ENCODE results near the gene TBC1D32. TPM values are rescaled to one million over a fixed set of nuclear protein-coding genes. Genes with fewer than 3 reads are reported as not detected.

The TBC1D32 gene
- total RNA-seq, 5 donors from 2014 or later (not counting 1 experiment from before 2014, with no cell fraction given): 8.2 to 20.2 (median 10.7) TPM

- Histone ChIP-seq H3K4me3 (ENCODE audit: control insufficient read depth in 1 of 2, extremely low read depth in 1 of 2, low read length in 1 of 2) (no peak overlapping the region), H3K4me1 (ENCODE audit: control insufficient read depth in 1 of 2, extremely low read depth in 1 of 2, insufficient read depth in 2 of 2, low read length in 2 of 2) (no peaks in the 10 kb centered on the region), H3K9me3 (no peaks in the 10 kb centered on the region), H3K27ac (ENCODE audit: low read length) (no peak overlapping the region), H3K27me3 (replicated peaks in 1 of 2; ENCODE audit: control insufficient read depth in 2 of 2, extremely low read depth in 1 of 2, insufficient read depth in 2 of 2, low read length in 1 of 2) (no peaks in the 10 kb centered on the region), H3K36me3 (ENCODE audit: control insufficient read depth in 2 of 2, extremely low read depth in 1 of 2, insufficient read depth in 1 of 2, low read length in 1 of 2) (no peaks in the 10 kb centered on the region)
- H3K4me3 Mint-ChIP-seq: no peak overlapping the region
- CTCF ChIA-PET: no interaction called here
- POLR2A ChIA-PET: no interaction called here
- ATAC-seq (replicated peaks in 1 of 4) (no peak), DNase-seq (no peak)
- H3K36me3 Mint-ChIP-seq: peaks cover 20% of the 10 kb centered on the region
- H3K9me3 Mint-ChIP-seq: no peaks in the 10 kb centered on the region
- H3K27ac Mint-ChIP-seq: no peak overlapping the region
- no peaks in the 10 kb centered on the region for H3K4me1 Mint-ChIP-seq
- H3K27me3 Mint-ChIP-seq: no peaks in the 10 kb centered on the region
Observed at GRCh38 chr6:121134922-121135321, 199.4 kb downstream of the TBC1D32 start.

- ATAC-seq (replicated peaks in 1 of 4) (no peak), DNase-seq (no peak)
- Mint-ChIP-seq H3K4me1 (no peaks in the 10 kb centered on the region), H3K27ac (no peak overlapping the region), H3K9me3 (peaks cover 14 to 26% (median 18%) of the 10 kb centered on the region in 3 donors), H3K4me3 (no peak overlapping the region), H3K27me3 (no peaks in the 10 kb centered on the region), H3K36me3 (peaks cover 16% of the 10 kb centered on the region)
- ChIA-PET POLR2A (no interaction called here), CTCF (no interaction called here)
- peaks cover 10% of the 10 kb centered on the region for H3K9me3 ChIP-seq
- H3K36me3 ChIP-seq (ENCODE audit: control insufficient read depth in 2 of 2, extremely low read depth in 1 of 2, insufficient read depth in 1 of 2, low read length in 1 of 2): peaks cover 7 to 11% of the 10 kb centered on the region in 2 donors
- H3K27me3 ChIP-seq (replicated peaks in 1 of 2; ENCODE audit: control insufficient read depth in 2 of 2, extremely low read depth in 1 of 2, insufficient read depth in 2 of 2, low read length in 1 of 2): no peaks in the 10 kb centered on the region
- H3K4me1 ChIP-seq (ENCODE audit: control insufficient read depth in 1 of 2, extremely low read depth in 1 of 2, insufficient read depth in 2 of 2, low read length in 2 of 2): no peaks in the 10 kb centered on the region
- no peak overlapping the region for H3K4me3 ChIP-seq (ENCODE audit: control insufficient read depth in 1 of 2, extremely low read depth in 1 of 2, low read length in 1 of 2)
- H3K27ac ChIP-seq (ENCODE audit: low read length): no peak overlapping the region
Observed at GRCh38 chr6:121124600-121124999, 209.7 kb downstream of the TBC1D32 start.

- Histone ChIP-seq H3K27me3 (replicated peaks in 1 of 2; ENCODE audit: control insufficient read depth in 2 of 2, extremely low read depth in 1 of 2, insufficient read depth in 2 of 2, low read length in 1 of 2) (no peaks in the 10 kb centered on the region), H3K4me1 (ENCODE audit: control insufficient read depth in 1 of 2, extremely low read depth in 1 of 2, insufficient read depth in 2 of 2, low read length in 2 of 2) (no peaks in the 10 kb centered on the region), H3K27ac (ENCODE audit: low read length) (no peak overlapping the region), H3K36me3 (ENCODE audit: control insufficient read depth in 2 of 2, extremely low read depth in 1 of 2, insufficient read depth in 1 of 2, low read length in 1 of 2) (no peaks in the 10 kb centered on the region), H3K4me3 (ENCODE audit: control insufficient read depth in 1 of 2, extremely low read depth in 1 of 2, low read length in 1 of 2) (no peak overlapping the region), H3K9me3 (no peaks in the 10 kb centered on the region)
- Mint-ChIP-seq H3K4me3 (no peak overlapping the region), H3K27me3 (no peaks in the 10 kb centered on the region), H3K4me1 (no peaks in the 10 kb centered on the region), H3K36me3 (peaks cover 30% of the 10 kb centered on the region), H3K27ac (no peak overlapping the region), H3K9me3 (no peaks in the 10 kb centered on the region)
- no peak for ATAC-seq (replicated peaks in 1 of 4)
- no peak for DNase-seq
- POLR2A ChIA-PET: no interaction called here
- CTCF ChIA-PET: no interaction called here
Observed at GRCh38 chr6:121112356-121112755, 221.9 kb downstream of the TBC1D32 start.

- ChIA-PET CTCF (no interaction called here), POLR2A (no interaction called here)
- Mint-ChIP-seq H3K9me3 (no peaks in the 10 kb centered on the region), H3K4me3 (no peak overlapping the region), H3K27me3 (no peaks in the 10 kb centered on the region), H3K4me1 (no peaks in the 10 kb centered on the region), H3K27ac (no peak overlapping the region), H3K36me3 (peaks cover 24% of the 10 kb centered on the region)
- Histone ChIP-seq H3K4me1 (ENCODE audit: control insufficient read depth in 1 of 2, extremely low read depth in 1 of 2, insufficient read depth in 2 of 2, low read length in 2 of 2) (no peaks in the 10 kb centered on the region), H3K9me3 (no peaks in the 10 kb centered on the region), H3K36me3 (ENCODE audit: control insufficient read depth in 2 of 2, extremely low read depth in 1 of 2, insufficient read depth in 1 of 2, low read length in 1 of 2) (no peaks in the 10 kb centered on the region), H3K27ac (ENCODE audit: low read length) (no peak overlapping the region), H3K27me3 (replicated peaks in 1 of 2; ENCODE audit: control insufficient read depth in 2 of 2, extremely low read depth in 1 of 2, insufficient read depth in 2 of 2, low read length in 1 of 2) (no peaks in the 10 kb centered on the region), H3K4me3 (ENCODE audit: control insufficient read depth in 1 of 2, extremely low read depth in 1 of 2, low read length in 1 of 2) (no peak overlapping the region)
- WGBS (ENCODE audit: insufficient coverage): no CpG with 5 or more reads among the region's 4 CpGs
- DNase-seq: no peak
- ATAC-seq (replicated peaks in 1 of 4): no peak
Observed at GRCh38 chr6:121110733-121111132, 223.5 kb downstream of the TBC1D32 start.

- WGBS (ENCODE audit: insufficient coverage): no CpG with 5 or more reads among the region's 1 CpG
- no peak for ATAC-seq (replicated peaks in 1 of 4)
- ChIA-PET CTCF (no interaction called here), POLR2A (no interaction called here)
- Mint-ChIP-seq H3K36me3 (peaks cover 25% of the 10 kb centered on the region), H3K27me3 (no peaks in the 10 kb centered on the region), H3K4me3 (no peak overlapping the region), H3K9me3 (peaks cover 0 to 11% (median 2%) of the 10 kb centered on the region in 3 donors), H3K4me1 (no peaks in the 10 kb centered on the region), H3K27ac (no peak overlapping the region)
- Histone ChIP-seq H3K4me1 (ENCODE audit: control insufficient read depth in 1 of 2, extremely low read depth in 1 of 2, insufficient read depth in 2 of 2, low read length in 2 of 2) (no peaks in the 10 kb centered on the region), H3K27me3 (replicated peaks in 1 of 2; ENCODE audit: control insufficient read depth in 2 of 2, extremely low read depth in 1 of 2, insufficient read depth in 2 of 2, low read length in 1 of 2) (no peaks in the 10 kb centered on the region), H3K36me3 (ENCODE audit: control insufficient read depth in 2 of 2, extremely low read depth in 1 of 2, insufficient read depth in 1 of 2, low read length in 1 of 2) (no peaks in the 10 kb centered on the region), H3K4me3 (ENCODE audit: control insufficient read depth in 1 of 2, extremely low read depth in 1 of 2, low read length in 1 of 2) (no peak overlapping the region), H3K27ac (ENCODE audit: low read length) (no peak overlapping the region), H3K9me3 (no peaks in the 10 kb centered on the region)
- no peak for DNase-seq
Observed at GRCh38 chr6:121106962-121107361, 227.3 kb downstream of the TBC1D32 start.

- Histone ChIP-seq H3K4me1 (ENCODE audit: control insufficient read depth in 1 of 2, extremely low read depth in 1 of 2, insufficient read depth in 2 of 2, low read length in 2 of 2) (no peaks in the 10 kb centered on the region), H3K27me3 (replicated peaks in 1 of 2; ENCODE audit: control insufficient read depth in 2 of 2, extremely low read depth in 1 of 2, insufficient read depth in 2 of 2, low read length in 1 of 2) (no peaks in the 10 kb centered on the region), H3K9me3 (no peaks in the 10 kb centered on the region), H3K36me3 (ENCODE audit: control insufficient read depth in 2 of 2, extremely low read depth in 1 of 2, insufficient read depth in 1 of 2, low read length in 1 of 2) (no peaks in the 10 kb centered on the region), H3K27ac (ENCODE audit: low read length) (no peak overlapping the region), H3K4me3 (ENCODE audit: control insufficient read depth in 1 of 2, extremely low read depth in 1 of 2, low read length in 1 of 2) (no peak overlapping the region)
- no CpG with 5 or more reads among the region's 4 CpGs for WGBS (ENCODE audit: insufficient coverage)
- no peaks in the 10 kb centered on the region for H3K27me3 Mint-ChIP-seq
- no peak overlapping the region for H3K4me3 Mint-ChIP-seq
- POLR2A ChIA-PET: no interaction called here
- H3K36me3 Mint-ChIP-seq: peaks cover 33% of the 10 kb centered on the region
- H3K27ac Mint-ChIP-seq: no peak overlapping the region
- H3K4me1 Mint-ChIP-seq: no peaks in the 10 kb centered on the region
- ATAC-seq (replicated peaks in 1 of 4): no peak
- DNase-seq: no peak
- H3K9me3 Mint-ChIP-seq: peaks cover 0 to 14% (median 5%) of the 10 kb centered on the region in 3 donors
- CTCF ChIA-PET: no interaction called here
Observed at GRCh38 chr6:121105461-121105860, 228.8 kb downstream of the TBC1D32 start.

GRCh38 chr6:121093928-121094327 is 240.4 kb downstream of the TBC1D32 start:
- Mint-ChIP-seq H3K36me3 (peaks cover 39% of the 10 kb centered on the region), H3K27me3 (no peaks in the 10 kb centered on the region), H3K9me3 (no peaks in the 10 kb centered on the region), H3K4me3 (no peak overlapping the region), H3K27ac (no peak overlapping the region), H3K4me1 (no peaks in the 10 kb centered on the region)
- Histone ChIP-seq H3K4me1 (ENCODE audit: control insufficient read depth in 1 of 2, extremely low read depth in 1 of 2, insufficient read depth in 2 of 2, low read length in 2 of 2) (no peaks in the 10 kb centered on the region), H3K27me3 (replicated peaks in 1 of 2; ENCODE audit: control insufficient read depth in 2 of 2, extremely low read depth in 1 of 2, insufficient read depth in 2 of 2, low read length in 1 of 2) (no peaks in the 10 kb centered on the region), H3K9me3 (no peaks in the 10 kb centered on the region), H3K27ac (ENCODE audit: low read length) (no peak overlapping the region), H3K36me3 (ENCODE audit: control insufficient read depth in 2 of 2, extremely low read depth in 1 of 2, insufficient read depth in 1 of 2, low read length in 1 of 2) (no peaks in the 10 kb centered on the region), H3K4me3 (ENCODE audit: control insufficient read depth in 1 of 2, extremely low read depth in 1 of 2, low read length in 1 of 2) (no peak overlapping the region)
- ATAC-seq (replicated peaks in 1 of 4) (no peak), DNase-seq (no peak)
- CTCF ChIA-PET: no interaction called here
- POLR2A ChIA-PET: no interaction called here

Measured in T-cell (primary cell).